ENCODE data around the gene LMO7. TPM values are rescaled to one million over a fixed set of nuclear protein-coding genes. Genes with fewer than 3 reads are reported as not detected.
A peak's percentile ranks its signal among the peaks of the same experiment; 100 is the strongest.

Gene LMO7
- total RNA-seq (ENCODE audit: insufficient read depth, low replicate concordance): 125 TPM

GRCh38 chr13:75635828-75636435, at the start of gene LMO7:
LMO7 (plus strand) TSS chr13:75636330; CDS start chr13:75636658, 328 bp downstream.
- peak; percentile 38 for DNase-seq (ENCODE audit: low spot score)

- DNase-seq (ENCODE audit: low spot score): no peak
Observed at GRCh38 chr13:75587679-75588078, 48.5 kb upstream of the LMO7 start.

- no peak for DNase-seq (ENCODE audit: low spot score)
Observed at GRCh38 chr13:75596657-75597182, 39.4 kb upstream of the LMO7 start.

GRCh38 chr13:75600371-75600770, 35.8 kb upstream of the LMO7 start:
- DNase-seq (ENCODE audit: low spot score): no peak

GRCh38 chr13:75603038-75603437, 33.1 kb upstream of the LMO7 start:
- no peak for DNase-seq (ENCODE audit: low spot score)

- DNase-seq (ENCODE audit: low spot score): no peak
Observed at GRCh38 chr13:75607447-75607846, 28.7 kb upstream of the LMO7 start.

GRCh38 chr13:75610466-75610865, 25.7 kb upstream of the LMO7 start:
- peak; percentile 54 for DNase-seq (ENCODE audit: low spot score)

- no peak for DNase-seq (ENCODE audit: low spot score)
Observed at GRCh38 chr13:75612354-75612753, 23.8 kb upstream of the LMO7 start.

GRCh38 chr13:75617230-75617629, 18.9 kb upstream of the LMO7 start:
- DNase-seq (ENCODE audit: low spot score): no peak

GRCh38 chr13:75618308-75618707, 17.8 kb upstream of the LMO7 start:
- no peak for DNase-seq (ENCODE audit: low spot score)

GRCh38 chr13:75620020-75620419, 16.1 kb upstream of the LMO7 start:
- no peak for DNase-seq (ENCODE audit: low spot score)

- DNase-seq (ENCODE audit: low spot score): peak; percentile 56
Observed at GRCh38 chr13:75621147-75621546, 15.0 kb upstream of the LMO7 start.

GRCh38 chr13:75628801-75629200, 7.3 kb upstream of the LMO7 start:
- DNase-seq (ENCODE audit: low spot score): no peak

- DNase-seq (ENCODE audit: low spot score): peak; percentile 18
Observed at GRCh38 chr13:75633285-75633684, 2.8 kb upstream of the LMO7 start.

- peak; percentile 8 for DNase-seq (ENCODE audit: low spot score)
Observed at GRCh38 chr13:75635101-75635827, 866 bp upstream of the LMO7 start.

GRCh38 chr13:75636436-75637180, 478 bp downstream of the LMO7 start:
- no peak for DNase-seq (ENCODE audit: low spot score)

GRCh38 chr13:75637181-75637750, 1.1 kb downstream of the LMO7 start:
- peak; percentile 25 for DNase-seq (ENCODE audit: low spot score)

GRCh38 chr13:75639454-75639853, 3.3 kb downstream of the LMO7 start:
- DNase-seq (ENCODE audit: low spot score): no peak

GRCh38 chr13:75641026-75641425, 4.9 kb downstream of the LMO7 start:
- DNase-seq (ENCODE audit: low spot score): no peak

GRCh38 chr13:75643182-75643581, 7.1 kb downstream of the LMO7 start:
- DNase-seq (ENCODE audit: low spot score): peak; percentile 27

- no peak for DNase-seq (ENCODE audit: low spot score)
Observed at GRCh38 chr13:75643693-75644092, 7.6 kb downstream of the LMO7 start.

- no peak for DNase-seq (ENCODE audit: low spot score)
Observed at GRCh38 chr13:75645141-75645540, 9.0 kb downstream of the LMO7 start.

Measured in umbilical cord (tissue), 2 donors.